ENCODE results near the gene CHRNA4.
"Not testable (repeated sequence)": the region's sequence is repeated elsewhere in the genome, so short reads cannot be mapped to it uniquely, and the experiment has no call there.

The CHRNA4 gene

GRCh38 chr20:63306673-63307537, 54.2 kb downstream of the CHRNA4 start:
- no peak for DNase-seq

GRCh38 chr20:63305933-63306672, 55.0 kb downstream of the CHRNA4 start:
- DNase-seq, result not testable (repeated sequence)

GRCh38 chr20:63305393-63305792, 55.8 kb downstream of the CHRNA4 start:
- no peak for DNase-seq

- DNase-seq, result no peak
Measured at GRCh38 chr20:63303095-63303666, 58.0 kb downstream of the CHRNA4 start.

GRCh38 chr20:63301671-63302070, 59.5 kb downstream of the CHRNA4 start:
- DNase-seq, result no peak

GRCh38 chr20:63298731-63299312, 62.3 kb downstream of the CHRNA4 start:
- DNase-seq, result no peak

GRCh38 chr20:63297796-63298572, 63.2 kb downstream of the CHRNA4 start:
- DNase-seq, result no peak

- no peak for DNase-seq
Measured at GRCh38 chr20:63297371-63297781, 63.8 kb downstream of the CHRNA4 start.

- no peak for DNase-seq
Measured at GRCh38 chr20:63296531-63297299, 64.4 kb downstream of the CHRNA4 start.

GRCh38 chr20:63295846-63296245, 65.3 kb downstream of the CHRNA4 start:
- DNase-seq, result no peak

GRCh38 chr20:63295422-63295821, 65.7 kb downstream of the CHRNA4 start:
- no peak for DNase-seq

GRCh38 chr20:63295018-63295417, 66.1 kb downstream of the CHRNA4 start:
- DNase-seq, result no peak

- no peak for DNase-seq
Measured at GRCh38 chr20:63294536-63294900, 66.6 kb downstream of the CHRNA4 start.

- DNase-seq, result no peak
Measured at GRCh38 chr20:63293871-63294535, 67.1 kb downstream of the CHRNA4 start.

- no peak for DNase-seq
Measured at GRCh38 chr20:63293456-63293855, 67.7 kb downstream of the CHRNA4 start.

Data from effector CD4-positive, alpha-beta T cell (primary cell).